ENCODE data around the gene MAP4K4.

DNA sequence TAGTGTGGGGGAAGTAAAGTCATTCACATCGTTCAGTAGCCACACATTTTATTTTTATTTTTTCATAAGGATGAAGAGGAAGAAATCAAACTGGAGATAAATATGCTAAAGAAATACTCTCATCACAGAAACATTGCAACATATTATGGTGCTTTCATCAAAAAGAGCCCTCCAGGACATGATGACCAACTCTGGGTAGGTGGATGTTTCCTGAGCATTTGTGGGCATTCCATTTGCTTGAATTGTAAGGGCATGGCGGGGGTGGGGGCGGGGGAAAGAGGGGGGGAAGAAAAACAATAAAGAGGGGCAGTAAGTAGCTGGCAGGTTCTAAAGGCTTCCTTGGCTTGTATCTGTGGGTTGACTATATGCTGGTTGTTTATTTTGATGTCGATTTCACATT is 126.4 kb downstream of the MAP4K4 start:
- TF ChIP-seq, protein P1, sequence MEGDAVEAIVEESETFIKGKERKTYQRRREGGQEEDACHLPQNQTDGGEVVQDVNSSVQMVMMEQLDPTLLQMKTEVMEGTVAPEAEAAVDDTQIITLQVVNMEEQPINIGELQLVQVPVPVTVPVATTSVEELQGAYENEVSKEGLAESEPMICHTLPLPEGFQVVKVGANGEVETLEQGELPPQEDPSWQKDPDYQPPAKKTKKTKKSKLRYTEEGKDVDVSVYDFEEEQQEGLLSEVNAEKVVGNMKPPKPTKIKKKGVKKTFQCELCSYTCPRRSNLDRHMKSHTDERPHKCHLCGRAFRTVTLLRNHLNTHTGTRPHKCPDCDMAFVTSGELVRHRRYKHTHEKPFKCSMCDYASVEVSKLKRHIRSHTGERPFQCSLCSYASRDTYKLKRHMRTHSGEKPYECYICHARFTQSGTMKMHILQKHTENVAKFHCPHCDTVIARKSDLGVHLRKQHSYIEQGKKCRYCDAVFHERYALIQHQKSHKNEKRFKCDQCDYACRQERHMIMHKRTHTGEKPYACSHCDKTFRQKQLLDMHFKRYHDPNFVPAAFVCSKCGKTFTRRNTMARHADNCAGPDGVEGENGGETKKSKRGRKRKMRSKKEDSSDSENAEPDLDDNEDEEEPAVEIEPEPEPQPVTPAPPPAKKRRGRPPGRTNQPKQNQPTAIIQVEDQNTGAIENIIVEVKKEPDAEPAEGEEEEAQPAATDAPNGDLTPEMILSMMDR (IDR thresholded peaks at IDR 0.05) = no peak
- no peak for TF ChIP-seq POLR2A (IDR thresholded peaks at IDR 0.05)
